OCI-M2 (cell line): Measurements from ENCODE around the gene SPATC1L.

Experiments used
- DNase-seq: peaks from one replicate; lab custom pipeline; 2025; ENCODE audit not compliant: unreplicated experiment; lab: John Stamatoyannopoulos, UW

SPATC1L gene

GRCh38 chr21:46122758-46123683 is 61.2 kb downstream of the SPATC1L start:
- DNase-seq, result no peak

- DNase-seq, result no peak
Measured at GRCh38 chr21:46122237-46122671, 62.0 kb downstream of the SPATC1L start.

- no peak for DNase-seq
Measured at GRCh38 chr21:46121286-46122221, 62.7 kb downstream of the SPATC1L start.

DNA sequence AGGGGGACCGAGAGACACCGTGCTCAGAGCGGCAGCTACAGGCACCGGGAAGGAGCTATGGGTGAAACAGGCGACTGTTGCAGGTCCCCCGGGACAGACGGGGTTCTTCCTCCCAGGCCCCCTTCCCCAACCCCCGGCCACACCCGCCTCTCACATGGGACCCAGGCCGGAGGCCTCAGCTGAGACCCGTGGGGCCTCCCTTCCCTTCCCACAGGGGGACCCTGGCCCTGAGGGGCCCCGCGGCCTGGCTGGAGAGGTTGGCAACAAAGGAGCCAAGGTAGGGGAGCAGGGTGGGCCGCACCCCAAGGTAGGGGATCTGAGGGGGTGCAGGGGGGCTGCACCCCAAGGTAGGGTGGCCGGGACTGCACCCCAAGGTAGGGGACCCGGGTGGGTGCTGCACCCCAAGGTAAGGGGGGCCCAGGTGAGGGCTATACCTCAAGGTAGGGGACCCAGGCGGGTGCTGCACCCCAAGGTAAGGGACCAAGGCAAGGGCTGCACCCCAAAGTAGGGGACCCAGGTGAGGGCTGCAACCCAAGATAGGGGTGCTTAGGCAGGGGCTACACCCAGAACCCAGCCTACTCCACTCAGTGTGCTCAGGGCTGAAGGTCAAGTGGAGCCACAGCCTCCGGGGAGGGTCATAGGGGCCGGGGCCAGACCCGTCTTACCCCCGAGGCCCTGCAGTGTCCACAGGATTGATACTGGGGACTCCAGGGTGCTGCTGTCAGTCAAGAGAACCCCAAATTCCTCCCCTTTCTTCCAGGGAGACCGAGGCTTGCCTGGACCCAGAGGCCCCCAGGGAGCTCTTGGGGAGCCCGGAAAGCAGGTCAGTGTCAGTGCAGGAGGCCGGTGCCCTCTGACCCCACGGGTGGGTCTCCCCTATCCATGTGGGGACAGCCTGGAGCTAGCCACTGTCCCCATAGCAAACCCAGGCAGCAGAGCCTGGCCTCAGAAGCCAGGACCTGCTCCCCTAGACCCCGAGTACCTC is 63.7 kb downstream of the SPATC1L start:
- DNase-seq, result no peak

- DNase-seq, result no peak
Measured at GRCh38 chr21:46119637-46120271, 64.5 kb downstream of the SPATC1L start.

- DNase-seq, result no peak
Measured at GRCh38 chr21:46119144-46119636, 65.1 kb downstream of the SPATC1L start.

GRCh38 chr21:46118316-46119143 is 65.7 kb downstream of the SPATC1L start:
- DNase-seq, result no peak

DNA sequence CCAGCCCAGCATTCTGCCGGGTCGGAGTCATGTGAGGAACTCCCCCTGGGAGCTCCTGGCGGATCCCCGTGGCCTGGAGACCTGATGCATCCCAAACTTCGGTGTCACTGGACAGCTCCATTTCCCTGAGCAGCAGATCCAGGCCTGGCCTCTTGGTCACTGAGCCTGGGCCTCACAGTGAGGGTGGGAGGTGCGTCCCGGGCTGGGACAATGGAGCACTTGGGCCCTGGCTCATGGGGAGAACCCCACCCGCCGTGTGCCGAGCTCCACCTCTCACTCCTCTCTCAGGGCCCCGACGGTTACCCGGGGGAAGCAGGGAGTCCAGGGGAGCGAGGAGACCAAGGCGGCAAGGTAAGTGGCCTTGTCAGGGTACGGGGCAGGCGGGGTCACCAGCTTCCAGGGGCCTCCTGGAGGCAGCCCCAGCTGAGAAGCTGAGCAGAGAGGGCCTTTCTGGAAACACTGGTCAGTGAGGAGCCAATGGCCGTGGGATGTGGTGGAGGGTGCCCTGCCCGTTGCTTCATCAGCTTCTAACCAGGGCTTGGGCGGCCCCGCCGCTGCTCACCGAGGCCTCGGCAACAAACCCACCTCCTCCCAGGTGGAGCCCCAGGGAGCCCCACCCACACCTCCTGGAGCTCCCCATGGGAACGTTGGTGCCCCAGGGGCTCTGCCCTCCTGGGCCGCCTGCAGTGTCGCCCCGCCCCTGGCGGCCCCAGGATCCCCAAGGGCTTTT is 66.5 kb downstream of the SPATC1L start:
- no peak for DNase-seq

GRCh38 chr21:46116776-46117585 is 67.3 kb downstream of the SPATC1L start:
- DNase-seq, result no peak

DNA sequence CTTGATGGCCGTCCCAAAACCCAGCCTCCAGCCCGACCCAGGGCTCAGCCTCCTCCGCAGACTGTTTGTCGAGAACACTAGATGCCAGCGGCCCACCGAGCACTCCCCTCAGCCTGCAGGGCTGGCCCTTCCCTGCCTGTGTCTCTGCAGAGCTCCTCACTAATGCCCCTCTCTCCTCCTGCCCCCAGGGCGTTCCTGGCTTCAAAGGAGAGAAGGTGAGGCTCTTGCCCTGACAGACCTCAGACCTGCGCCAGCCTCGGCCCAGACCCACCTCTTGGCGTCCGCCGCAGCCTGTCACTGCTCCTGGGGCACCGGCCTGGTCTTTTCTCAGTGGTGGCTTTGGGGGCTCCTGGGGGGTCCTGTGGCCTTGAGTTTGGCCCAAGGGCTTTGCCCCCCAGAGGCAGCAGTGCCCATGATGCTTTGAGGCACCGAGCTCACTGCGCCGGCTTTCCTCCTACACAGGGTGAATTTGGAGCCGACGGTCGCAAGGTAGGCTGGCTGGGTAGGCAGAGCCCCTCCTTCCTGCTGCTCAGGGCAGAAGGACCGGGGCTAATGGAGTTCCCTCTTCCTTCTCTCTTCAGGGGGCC is 68.0 kb downstream of the SPATC1L start:
- no peak for DNase-seq

GRCh38 chr21:46115441-46116188 is 68.6 kb downstream of the SPATC1L start:
- no peak for DNase-seq

- DNase-seq, result no peak
Measured at GRCh38 chr21:46114963-46115362, 69.3 kb downstream of the SPATC1L start.

DNA sequence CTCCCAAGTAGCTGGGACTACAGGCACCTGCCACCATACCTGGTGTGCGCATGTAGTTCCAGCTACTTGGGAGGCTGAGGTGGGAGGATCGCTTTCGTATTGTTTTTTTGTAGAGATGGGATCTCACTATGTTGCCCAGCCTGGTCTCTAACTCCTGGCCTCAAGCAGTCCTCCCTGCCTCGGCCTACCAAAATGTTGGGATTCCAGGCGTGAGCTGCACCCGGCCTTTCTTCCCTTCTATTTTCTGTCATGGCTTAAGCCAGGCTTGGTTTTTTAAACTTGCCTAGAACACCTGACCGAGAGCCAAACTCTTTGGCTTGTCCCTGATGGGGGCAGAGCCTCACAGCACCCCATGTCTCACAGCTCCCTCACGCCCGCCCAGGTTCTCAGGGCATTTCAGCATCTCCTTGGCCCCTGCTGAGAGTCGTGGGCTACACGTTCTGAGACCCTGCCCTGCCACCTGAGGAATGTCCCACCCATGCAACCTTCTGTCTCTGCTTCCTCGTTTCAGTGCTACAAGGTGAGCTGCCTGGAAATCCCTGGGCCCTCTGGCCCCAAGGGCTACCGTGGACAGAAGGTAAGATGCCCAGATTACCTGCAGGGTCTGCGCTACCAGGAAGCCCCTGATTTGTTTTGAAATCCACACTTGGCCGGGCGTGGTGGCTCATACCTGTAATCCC is 70.6 kb downstream of the SPATC1L start:
- no peak for DNase-seq

DNA sequence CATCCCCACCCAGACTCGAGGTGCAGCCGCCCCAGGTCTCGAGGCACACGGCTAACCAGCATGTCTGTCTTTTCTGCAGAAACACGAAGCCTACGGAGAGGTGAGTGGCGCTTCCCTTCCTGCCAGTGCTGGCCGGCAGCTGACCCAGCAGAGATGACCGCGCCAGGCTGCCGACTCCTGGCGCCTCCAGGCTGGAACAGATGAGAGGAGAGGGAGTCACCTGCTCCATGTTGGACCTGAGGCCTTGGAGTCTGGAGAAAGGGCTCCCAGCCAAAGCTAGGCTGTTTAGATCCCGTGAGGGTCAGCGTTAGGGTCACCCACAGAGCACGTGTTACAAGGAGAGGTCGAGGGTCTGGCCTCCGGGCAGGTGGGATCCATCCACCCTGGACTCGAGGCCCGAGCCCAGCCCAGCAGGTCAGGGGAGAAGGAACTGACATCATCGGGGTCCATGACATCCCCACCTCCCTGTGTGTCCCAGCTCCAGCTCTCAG is 71.5 kb downstream of the SPATC1L start:
- no peak for DNase-seq

- no peak for DNase-seq
Measured at GRCh38 chr21:46111857-46112724, 72.2 kb downstream of the SPATC1L start.
